Type B pancreatic cell (in vitro differentiated cells): Measurements from ENCODE around the gene CEACAM3. TPM values are rescaled to one million over a fixed set of nuclear protein-coding genes. Genes with fewer than 3 reads are reported as not detected.
A peak's percentile ranks its signal among the peaks of the same experiment; 100 is the strongest.

ENCODE experiments used
- DNase-seq: peaks from one replicate; pipeline ENCODE4 v3.0.0; 2021; ENCODE audit warnings: mixed read lengths; ENCODE audit not compliant: unreplicated experiment; ENCODE audit errors: extremely low spot score
- H3K27ac Mint-ChIP-seq: 2 replicates; pipeline ENCODE4 v1.8.0; 2021; ENCODE audit warnings: mild to moderate bottlenecking, mixed read lengths
- H3K27me3 Mint-ChIP-seq: 2 replicates; pipeline ENCODE4 v1.8.0; 2021; ENCODE audit warnings: mixed read lengths
- H3K36me3 Mint-ChIP-seq: 2 replicates; pipeline ENCODE4 v1.8.0; 2021; ENCODE audit warnings: mixed read lengths
- H3K4me1 Mint-ChIP-seq: one replicate; pipeline ENCODE4 v1.8.0; 2021; ENCODE audit warnings: mixed read lengths; ENCODE audit not compliant: unreplicated experiment
- H3K4me3 Mint-ChIP-seq: 2 replicates; pipeline ENCODE4 v1.8.0; 2021; ENCODE audit warnings: mild to moderate bottlenecking, mixed read lengths
- H3K9me3 Mint-ChIP-seq: 2 replicates; pipeline ENCODE4 v1.8.0; 2021; ENCODE audit warnings: mixed read lengths
- CTCF ChIP-seq: fragments of 200-600 bp; sonication (generic); conservative IDR thresholded peaks from 2 replicates; pipeline ENCODE4 v1.5.0; 2021; ENCODE audit warnings: antibody characterized with exemption, mild to moderate bottlenecking
- total RNA-seq: library from RNA; stranded (reverse); gene quantifications from 2 replicates; pipeline ENCODE4 v1.2.1, GENCODE V29; 2021; ENCODE audit warnings: low replicate concordance

CEACAM3 gene
- total RNA-seq, 1 donor from 2014 or later, result not detected

DNA sequence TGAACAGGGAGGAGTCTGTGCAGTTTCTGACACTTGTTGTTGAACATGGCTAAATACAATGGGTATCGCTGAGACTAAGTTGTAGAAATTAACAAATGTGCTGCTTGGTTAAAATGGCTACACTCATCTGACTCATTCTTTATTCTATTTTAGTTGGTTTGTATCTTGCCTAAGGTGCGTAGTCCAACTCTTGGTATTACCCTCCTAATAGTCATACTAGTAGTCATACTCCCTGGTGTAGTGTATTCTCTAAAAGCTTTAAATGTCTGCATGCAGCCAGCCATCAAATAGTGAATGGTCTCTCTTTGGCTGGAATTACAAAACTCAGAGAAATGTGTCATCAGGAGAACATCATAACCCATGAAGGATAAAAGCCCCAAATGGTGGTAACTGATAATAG is 25.0 kb upstream of the CEACAM3 start:
- DNase-seq, result no peak
- no peak overlapping the region for H3K27ac Mint-ChIP-seq
- no peaks in the 10 kb centered on the region for H3K36me3 Mint-ChIP-seq
- H3K4me1 Mint-ChIP-seq, result no peaks in the 10 kb centered on the region
- no peak for TF ChIP-seq CTCF
- H3K27me3 Mint-ChIP-seq, result peaks cover 7% of the 10 kb centered on the region
- H3K9me3 Mint-ChIP-seq, result no peaks in the 10 kb centered on the region
- no peak overlapping the region for H3K4me3 Mint-ChIP-seq

- no peak for TF ChIP-seq CTCF
- Mint-ChIP-seq H3K9me3 (peaks cover 5% of the 10 kb centered on the region), H3K27ac (peak overlapping the region; percentile 72), H3K27me3 (peaks cover 6% of the 10 kb centered on the region), H3K4me3 (no peak overlapping the region), H3K36me3 (no peaks in the 10 kb centered on the region), H3K4me1 (no peaks in the 10 kb centered on the region)
- no peak for DNase-seq
Measured at GRCh38 chr19:41774515-41774980, 21.8 kb upstream of the CEACAM3 start.

GRCh38 chr19:41776700-41777099 is 19.7 kb upstream of the CEACAM3 start:
- Mint-ChIP-seq H3K4me1 (no peaks in the 10 kb centered on the region), H3K27ac (peak overlapping the region; percentile 85), H3K9me3 (peaks cover 5% of the 10 kb centered on the region), H3K36me3 (no peaks in the 10 kb centered on the region), H3K27me3 (peaks cover 6% of the 10 kb centered on the region), H3K4me3 (no peak overlapping the region)
- TF ChIP-seq CTCF, result no peak
- no peak for DNase-seq

DNA sequence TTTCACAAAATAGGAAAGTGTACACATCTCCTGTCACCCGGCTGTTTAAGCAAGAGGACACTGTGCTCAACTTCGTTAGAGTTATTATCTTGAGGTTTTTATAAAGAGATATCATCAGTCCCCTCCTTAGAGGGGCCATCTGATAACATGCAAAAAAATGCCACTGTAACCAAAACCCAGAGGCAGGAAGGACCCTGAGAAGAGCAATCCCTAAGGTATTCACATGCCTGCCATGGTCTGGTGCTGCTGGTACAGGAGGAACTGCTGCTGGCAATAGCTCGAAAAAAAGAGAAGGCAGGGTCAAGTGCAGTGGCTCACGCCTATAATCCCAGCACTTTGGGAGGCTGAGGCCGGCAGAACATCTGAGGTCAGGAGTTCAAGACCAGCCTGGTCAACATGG is 12.8 kb upstream of the CEACAM3 start:
- no peak for TF ChIP-seq CTCF
- Mint-ChIP-seq H3K27me3 (peaks cover 36% of the 10 kb centered on the region), H3K36me3 (no peaks in the 10 kb centered on the region)

DNA sequence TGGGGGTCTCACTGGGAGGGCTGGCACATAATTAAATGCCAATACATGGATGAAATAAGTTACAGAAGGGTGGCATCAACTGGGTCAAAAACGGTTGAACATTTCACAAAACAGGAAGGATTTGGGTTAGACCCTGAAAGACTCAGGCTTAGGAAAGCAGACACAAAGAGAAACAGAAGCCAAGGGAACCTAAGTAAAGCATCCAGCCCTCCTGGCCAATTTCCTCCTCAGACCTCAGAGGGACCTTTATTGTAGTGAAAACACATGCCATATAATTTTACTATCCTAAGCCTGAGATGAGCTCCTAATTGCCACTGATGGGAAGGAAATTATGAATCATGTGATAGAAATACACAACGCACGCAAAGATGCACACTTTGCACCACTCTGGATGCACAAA is 12.1 kb upstream of the CEACAM3 start:
- Mint-ChIP-seq H3K9me3 (no peaks in the 10 kb centered on the region), H3K4me1 (no peaks in the 10 kb centered on the region), H3K27ac (no peak overlapping the region), H3K4me3 (no peak overlapping the region), H3K36me3 (no peaks in the 10 kb centered on the region), H3K27me3 (peaks cover 38% of the 10 kb centered on the region)
- TF ChIP-seq CTCF, result no peak
- no peak for DNase-seq

More for the DNA sequence above, 12.8 kb upstream of the CEACAM3 start:
- Mint-ChIP-seq H3K4me3 (no peak overlapping the region), H3K27ac (no peak overlapping the region), H3K9me3 (no peaks in the 10 kb centered on the region), H3K4me1 (no peaks in the 10 kb centered on the region)
- no peak for DNase-seq

- Mint-ChIP-seq H3K36me3 (no peaks in the 10 kb centered on the region), H3K9me3 (no peaks in the 10 kb centered on the region), H3K4me3 (no peak overlapping the region), H3K27ac (no peak overlapping the region), H3K27me3 (peaks cover 39% of the 10 kb centered on the region), H3K4me1 (no peaks in the 10 kb centered on the region)
- DNase-seq, result no peak
- TF ChIP-seq CTCF, result no peak
Measured at GRCh38 chr19:41784743-41785142, 11.6 kb upstream of the CEACAM3 start.
